Spinal cord (tissue), 10 donors: ENCODE data around the gene BRD3OS. TPM values are rescaled to one million over a fixed set of nuclear protein-coding genes. Genes with fewer than 3 reads are reported as not detected.
A peak's percentile ranks its signal among the peaks of the same experiment; 100 is the strongest.
"Not testable (repeated sequence)": the region's sequence is repeated elsewhere in the genome, so short reads cannot be mapped to it uniquely, and the experiment has no call there.

Experiments used
- DNase-seq, 6 donors: peaks; one replicate each; pipeline versions ENCODE4 v3.0.0 to v3.0.0-alpha.2; 2013 to 2015; ENCODE audit warnings: low spot score in 6 of 6, low read depth in 4 of 6
- H3K27ac ChIP-seq: one replicate; pipeline ENCODE4 v1.5.1; 2013; ENCODE audit warnings: low read depth, low read length, control low read depth
- H3K27me3 ChIP-seq: one replicate; pipeline ENCODE4 v1.6.1; 2013; ENCODE audit warnings: low read length; ENCODE audit not compliant: control insufficient read depth, insufficient read depth
- H3K36me3 ChIP-seq: one replicate; pipeline ENCODE4 v1.6.1; 2013; ENCODE audit warnings: low read length; ENCODE audit not compliant: control insufficient read depth, insufficient read depth
- H3K4me1 ChIP-seq: one replicate; pipeline ENCODE4 v1.6.1; 2013; ENCODE audit warnings: low read length; ENCODE audit not compliant: control insufficient read depth, insufficient read depth
- H3K4me3 ChIP-seq: one replicate; pipeline ENCODE4 v1.5.1; 2013; ENCODE audit warnings: low read depth, low read length, control low read depth
- H3K9me3 ChIP-seq: one replicate; pipeline ENCODE4 v1.6.1; 2013; ENCODE audit warnings: low read length; ENCODE audit not compliant: control insufficient read depth, insufficient read depth
- WGBS: methylation state at CpG from one replicate; pipeline ENCODE4 v1.1.5; 2013; ENCODE audit warnings: missing lambda C conversion rate; ENCODE audit not compliant: insufficient coverage; 5-methylcytosine and 5-hydroxymethylcytosine counted together
- polyA plus RNA-seq, 2 donors: library from polyadenylated mRNA; unstranded; fragments of 120-200 nt; gene quantifications; one replicate each; pipeline ENCODE4 v1.2.1, GENCODE V29; 2013; ENCODE audit not compliant: insufficient read length in 2 of 2
- total RNA-seq, 2 donors: library from RNA; depleted of rRNA in 1 of 2; stranded (reverse); fragments of 120-200 nt in 1 of 2; fragments of >200 nt in 1 of 2; gene quantifications; one replicate each; pipeline versions ENCODE4 v1.2.3 to v1.2.4, GENCODE V29; 2013 to 2014
- donor health status: healthy.

Gene BRD3OS
- total and polyA plus RNA-seq, 4 donors: 22.4 to 56.3 (median 39.6) TPM

DNA sequence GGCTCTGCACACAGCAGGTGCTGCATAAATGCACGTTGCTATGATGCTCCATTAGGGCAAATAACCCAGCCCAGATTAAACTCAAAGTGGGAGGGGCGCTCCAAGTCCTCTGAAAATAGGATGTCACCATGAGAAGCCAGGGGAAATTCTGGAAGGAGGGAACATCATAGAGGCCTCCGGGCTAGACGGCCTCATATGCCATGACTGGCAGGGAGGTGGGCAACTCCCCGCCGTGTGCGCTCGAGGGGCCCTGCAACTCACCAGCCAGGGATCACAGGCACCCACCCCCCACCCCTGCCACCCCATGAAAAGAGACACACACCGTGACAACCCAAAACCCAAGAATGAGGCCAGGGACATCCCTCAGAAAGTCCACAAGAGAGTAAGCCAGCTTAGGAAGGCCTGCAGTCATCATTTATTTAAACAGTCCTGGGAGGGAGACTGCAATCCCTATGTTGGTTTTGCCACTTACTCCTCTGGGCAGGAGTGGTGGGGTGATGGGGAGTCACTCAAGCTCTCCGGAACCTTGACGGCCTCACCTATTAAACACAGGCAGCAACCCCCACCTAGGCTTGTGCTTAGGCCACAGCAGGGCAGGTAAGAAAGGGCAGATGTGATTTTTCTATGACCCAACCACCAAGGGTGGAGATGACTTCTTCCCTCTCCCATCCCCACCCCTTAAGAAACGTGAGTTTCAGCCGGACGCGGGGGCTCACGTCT is 37.2 kb upstream of the BRD3OS start:
- no peak overlapping the region for H3K4me3 ChIP-seq
- peaks cover 43% of the 10 kb centered on the region for H3K4me1 ChIP-seq
- DNase-seq: no peak
- no peaks in the 10 kb centered on the region for H3K27me3 ChIP-seq
- 80% methylated on average over 8 of the region's 16 CpGs for WGBS
- no peak overlapping the region for H3K27ac ChIP-seq
- no peaks in the 10 kb centered on the region for H3K9me3 ChIP-seq
- peaks cover 13% of the 10 kb centered on the region for H3K36me3 ChIP-seq

- not testable (repeated sequence) for H3K4me3 ChIP-seq, DNase-seq, H3K27ac ChIP-seq, H3K9me3 ChIP-seq, H3K27me3 ChIP-seq, H3K36me3 ChIP-seq
- WGBS: 93% methylated on average over 10 of the region's 14 CpGs
- H3K4me1 ChIP-seq: peaks cover 49% of the 10 kb centered on the region
Measured at GRCh38 chr9:133988771-133989170, 36.5 kb upstream of the BRD3OS start.

GRCh38 chr9:133989625-133990365 is 35.5 kb upstream of the BRD3OS start:
- no peak overlapping the region for H3K4me3 ChIP-seq
- no peaks in the 10 kb centered on the region for H3K9me3 ChIP-seq
- no peak for DNase-seq
- peaks cover 10% of the 10 kb centered on the region for H3K36me3 ChIP-seq
- no peaks in the 10 kb centered on the region for H3K27me3 ChIP-seq
- peaks cover 59% of the 10 kb centered on the region for H3K4me1 ChIP-seq
- H3K27ac ChIP-seq: peak overlapping the region; percentile 67
- WGBS: 46% methylated on average over 19 of the region's 24 CpGs

- peak overlapping the region; percentile 67 for H3K27ac ChIP-seq
- 8% methylated on average over 31 of the region's 31 CpGs for WGBS
- H3K27me3 ChIP-seq: no peaks in the 10 kb centered on the region
- H3K9me3 ChIP-seq: no peaks in the 10 kb centered on the region
- peaks cover 59% of the 10 kb centered on the region for H3K4me1 ChIP-seq
- peak overlapping the region; percentile 52 for H3K4me3 ChIP-seq
- peak in 3 of 6 donors; percentile 40 to 75 (median 71) for DNase-seq
- peaks cover 10% of the 10 kb centered on the region for H3K36me3 ChIP-seq
Measured at GRCh38 chr9:133990366-133991213, 34.7 kb upstream of the BRD3OS start.

GRCh38 chr9:133991214-133991921 is 33.9 kb upstream of the BRD3OS start:
- DNase-seq: peak in 1 of 6 donors; percentile 70
- WGBS: under 1% methylated on average over 82 of the region's 82 CpGs
- peak overlapping the region; percentile 67 for H3K27ac ChIP-seq

GRCh38 chr9:133991964-133992779 is 33.1 kb upstream of the BRD3OS start, which contains the start of gene VAV2:
Gene VAV2 (minus strand): TSS chr9:133992324. CDS start chr9:133992278, 46 bp downstream.
- peak within 1 kb of the TSS; percentile 81 for H3K27ac ChIP-seq
- H3K4me3 ChIP-seq: peak within 1 kb of the TSS; percentile 70
- H3K36me3 ChIP-seq: peaks cover 10% of the 10 kb centered on the region
- no peaks in the 10 kb centered on the region for H3K9me3 ChIP-seq
- DNase-seq: peak in 3 of 6 donors; percentile 45 to 84 (median 80)
- WGBS: under 1% methylated on average over 124 of the region's 124 CpGs
- no peaks in the 10 kb centered on the region for H3K27me3 ChIP-seq
- H3K4me1 ChIP-seq: peaks cover 50% of the 10 kb centered on the region

More at GRCh38 chr9:133991214-133991921, 33.9 kb upstream of the BRD3OS start:
- peak overlapping the region; percentile 52 for H3K4me3 ChIP-seq
- H3K36me3 ChIP-seq: peaks cover 10% of the 10 kb centered on the region
- peaks cover 56% of the 10 kb centered on the region for H3K4me1 ChIP-seq
- no peaks in the 10 kb centered on the region for H3K27me3 ChIP-seq
- H3K9me3 ChIP-seq: no peaks in the 10 kb centered on the region

- H3K4me3 ChIP-seq: peak overlapping the region; percentile 70
- peaks cover 6% of the 10 kb centered on the region for H3K36me3 ChIP-seq
- peaks cover 42% of the 10 kb centered on the region for H3K4me1 ChIP-seq
- H3K27ac ChIP-seq: peak overlapping the region; percentile 81
- 1% methylated on average over 73 of the region's 74 CpGs for WGBS
- H3K9me3 ChIP-seq: no peaks in the 10 kb centered on the region
- no peaks in the 10 kb centered on the region for H3K27me3 ChIP-seq
- DNase-seq: peak in 4 of 6 donors; percentile 64 to 91 (median 78)
Measured at GRCh38 chr9:133992780-133993634, 32.3 kb upstream of the BRD3OS start.
